SU-DHL-6 (cell line): ENCODE measurements around the gene CASKIN2.

Experiments
- EZH2phosphoT487 ChIP-seq: fragments of 200-600 bp; sonication (generic), shearing (Covaris generic); conservative IDR thresholded peaks from 2 replicates; pipeline ENCODE4 v1.6.1; 2018; ENCODE audit warnings: mild to moderate bottlenecking, antibody characterized with exemption, low read length, moderate library complexity, mixed read lengths
- TF ChIP-seq, protein P1 (sequence below): fragments of 200-600 bp; sonication (generic); IDR thresholded peaks from one replicate; pipeline ENCODE4 v1.5.1; 2017; ENCODE audit warnings: antibody characterized with exemption, mild to moderate bottlenecking, low read length, moderate library complexity; ENCODE audit not compliant: insufficient read depth, poor library complexity, severe bottlenecking

DNA sequence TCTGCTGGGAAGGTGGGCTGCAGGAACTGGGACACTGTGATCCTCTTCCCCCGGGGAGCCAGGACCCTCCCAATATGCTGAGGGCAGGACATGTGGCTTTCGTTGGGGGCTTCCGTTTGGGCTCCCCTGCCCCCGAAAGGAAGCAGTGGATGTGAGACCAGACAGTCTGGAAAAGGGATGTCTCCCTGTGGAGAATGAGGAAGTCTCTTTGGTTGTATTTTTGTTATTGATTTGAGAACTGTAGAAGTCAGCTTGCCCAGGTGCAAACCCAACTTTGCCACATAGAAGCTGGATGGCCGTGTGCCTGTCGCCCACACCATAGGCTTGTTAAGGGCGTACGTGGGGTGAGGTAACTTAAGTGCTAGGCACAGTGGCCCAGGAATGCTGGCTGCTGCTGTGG, 28.9 kb upstream of the CASKIN2 start:
- TF ChIP-seq, protein P1, sequence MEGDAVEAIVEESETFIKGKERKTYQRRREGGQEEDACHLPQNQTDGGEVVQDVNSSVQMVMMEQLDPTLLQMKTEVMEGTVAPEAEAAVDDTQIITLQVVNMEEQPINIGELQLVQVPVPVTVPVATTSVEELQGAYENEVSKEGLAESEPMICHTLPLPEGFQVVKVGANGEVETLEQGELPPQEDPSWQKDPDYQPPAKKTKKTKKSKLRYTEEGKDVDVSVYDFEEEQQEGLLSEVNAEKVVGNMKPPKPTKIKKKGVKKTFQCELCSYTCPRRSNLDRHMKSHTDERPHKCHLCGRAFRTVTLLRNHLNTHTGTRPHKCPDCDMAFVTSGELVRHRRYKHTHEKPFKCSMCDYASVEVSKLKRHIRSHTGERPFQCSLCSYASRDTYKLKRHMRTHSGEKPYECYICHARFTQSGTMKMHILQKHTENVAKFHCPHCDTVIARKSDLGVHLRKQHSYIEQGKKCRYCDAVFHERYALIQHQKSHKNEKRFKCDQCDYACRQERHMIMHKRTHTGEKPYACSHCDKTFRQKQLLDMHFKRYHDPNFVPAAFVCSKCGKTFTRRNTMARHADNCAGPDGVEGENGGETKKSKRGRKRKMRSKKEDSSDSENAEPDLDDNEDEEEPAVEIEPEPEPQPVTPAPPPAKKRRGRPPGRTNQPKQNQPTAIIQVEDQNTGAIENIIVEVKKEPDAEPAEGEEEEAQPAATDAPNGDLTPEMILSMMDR: no peak
- TF ChIP-seq EZH2phosphoT487: no peak
